PFSK-1 (cell line): Measurements from ENCODE around the gene AASDHPPT.

ENCODE experiments used
- POLR2AphosphoS5 ChIP-seq: IDR thresholded peaks from 2 replicates; pipeline ENCODE4 v1.6.1; 2012; ENCODE audit warnings: low read depth, mild to moderate bottlenecking, control low read depth, low read length, moderate library complexity
- SIN3A ChIP-seq: IDR thresholded peaks from 2 replicates; pipeline ENCODE4 v1.6.1; 2012; ENCODE audit warnings: mild to moderate bottlenecking, low read length, moderate library complexity, borderline replicate concordance; ENCODE audit not compliant: insufficient read depth

DNA sequence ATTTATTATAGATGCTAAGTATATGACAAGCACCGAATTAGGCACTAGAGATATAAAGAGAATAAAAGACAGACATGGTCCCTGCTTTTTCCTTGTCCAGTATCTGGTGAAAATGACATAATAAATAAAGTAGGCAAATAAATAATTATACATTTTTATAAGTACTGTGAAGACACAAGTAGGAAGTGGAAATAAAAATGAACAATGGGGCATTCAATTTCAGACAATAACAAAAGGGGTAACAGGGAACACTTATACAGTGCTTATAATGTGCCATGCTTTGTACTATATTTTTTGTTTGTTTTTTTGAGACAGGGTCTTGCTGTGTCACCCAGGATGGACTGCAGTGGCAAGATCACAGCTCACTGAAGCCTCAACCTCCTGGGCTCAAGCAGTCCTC is 4.7 kb upstream of the AASDHPPT start:
- TF ChIP-seq POLR2AphosphoS5 (no peak), SIN3A (no peak)
